Measurements from ENCODE around the gene RANBP2. TPM values are rescaled to one million over a fixed set of nuclear protein-coding genes. Genes with fewer than 3 reads are reported as not detected.
"Not testable (repeated sequence)": the region's sequence is repeated elsewhere in the genome, so short reads cannot be mapped to it uniquely, and the experiment has no call there.

RANBP2 gene
- total RNA-seq, 1 donor from 2014 or later: 68.0 TPM

DNA sequence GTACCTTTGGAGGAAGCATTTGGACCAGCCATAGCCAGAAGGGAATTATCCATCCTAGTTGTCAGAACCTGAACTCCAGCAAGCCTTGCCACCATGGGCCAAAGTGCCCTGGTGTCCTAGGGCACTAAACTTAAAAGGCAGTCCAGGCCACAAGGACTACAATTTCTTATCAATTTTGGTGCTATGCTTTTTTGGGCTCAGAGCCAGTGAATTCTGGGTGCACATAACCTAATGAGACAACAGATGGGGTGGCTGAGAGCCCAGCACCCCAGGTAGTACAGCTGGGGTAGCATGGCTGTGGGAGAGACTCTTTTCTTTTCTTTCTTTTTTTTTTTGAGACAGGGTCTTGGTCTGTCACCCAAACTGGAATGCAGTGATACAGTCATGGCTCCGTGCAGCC is 14.4 kb upstream of the RANBP2 start:
- H3K4me1 Mint-ChIP-seq (ENCODE audit: low read depth): no peaks in the 10 kb centered on the region
- DNase-seq (ENCODE audit: low spot score): no peak
- intact Hi-C loops (cut with micrococcal nuclease): no loop called here
- H3K27me3 Mint-ChIP-seq (ENCODE audit: insufficient read depth): peaks cover 13% of the 10 kb centered on the region
- peaks cover 12% of the 10 kb centered on the region for H3K9me3 Mint-ChIP-seq
- H3K4me3 Mint-ChIP-seq: no peak overlapping the region
- no peak overlapping the region for H3K27ac Mint-ChIP-seq
- H3K36me3 Mint-ChIP-seq (ENCODE audit: low read depth): peaks cover 2% of the 10 kb centered on the region

DNA sequence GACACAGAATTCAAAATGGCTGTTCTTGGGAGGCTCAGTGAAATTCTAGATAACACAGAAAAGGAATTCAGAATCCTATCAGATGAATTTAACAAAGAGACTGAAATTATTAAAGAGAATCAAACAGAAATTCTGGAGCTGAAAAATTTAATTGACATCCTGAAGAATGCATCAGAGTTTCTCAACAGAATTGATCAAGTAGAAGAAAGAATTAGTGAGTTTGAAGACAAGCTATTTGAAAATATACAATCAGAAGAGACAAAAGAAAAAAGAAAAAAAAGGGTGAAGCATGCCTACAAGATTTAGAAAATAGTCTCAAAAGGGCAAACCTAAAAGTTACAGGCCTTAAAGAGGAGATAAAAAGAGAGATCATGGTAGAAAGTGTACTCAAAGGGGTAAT is 12.0 kb upstream of the RANBP2 start:
- peaks cover 2% of the 10 kb centered on the region for H3K36me3 Mint-ChIP-seq (ENCODE audit: low read depth)
- intact Hi-C loops (cut with micrococcal nuclease): no loop called here
- H3K4me3 Mint-ChIP-seq: no peak overlapping the region
- no peaks in the 10 kb centered on the region for H3K4me1 Mint-ChIP-seq (ENCODE audit: low read depth)
- no peak for DNase-seq (ENCODE audit: low spot score)
- no peak overlapping the region for H3K27ac Mint-ChIP-seq
- peaks cover 12% of the 10 kb centered on the region for H3K9me3 Mint-ChIP-seq
- H3K27me3 Mint-ChIP-seq (ENCODE audit: insufficient read depth): peaks cover 9% of the 10 kb centered on the region

- H3K27ac Mint-ChIP-seq; H3K9me3 Mint-ChIP-seq; H3K4me3 Mint-ChIP-seq; H3K36me3 Mint-ChIP-seq (ENCODE audit: low read depth); DNase-seq (ENCODE audit: low spot score); H3K27me3 Mint-ChIP-seq (ENCODE audit: insufficient read depth): not testable (repeated sequence)
- H3K4me1 Mint-ChIP-seq (ENCODE audit: low read depth): peaks cover 10% of the 10 kb centered on the region
- intact Hi-C loops (cut with micrococcal nuclease): loop anchor here (5.0 kb wide), 1 partner anchor 80 kb away; no protein-coding TSS in a partner anchor
Observed at GRCh38 chr2:108716971-108717370, 2.3 kb upstream of the RANBP2 start.

GRCh38 chr2:108726048-108726447 is 6.8 kb downstream of the RANBP2 start:
- H3K27me3 Mint-ChIP-seq (ENCODE audit: insufficient read depth); H3K9me3 Mint-ChIP-seq; H3K27ac Mint-ChIP-seq; H3K4me3 Mint-ChIP-seq; intact Hi-C loops (cut with micrococcal nuclease); H3K36me3 Mint-ChIP-seq (ENCODE audit: low read depth); DNase-seq (ENCODE audit: low spot score): not testable (repeated sequence)
- H3K4me1 Mint-ChIP-seq (ENCODE audit: low read depth): peaks cover 21% of the 10 kb centered on the region

DNA sequence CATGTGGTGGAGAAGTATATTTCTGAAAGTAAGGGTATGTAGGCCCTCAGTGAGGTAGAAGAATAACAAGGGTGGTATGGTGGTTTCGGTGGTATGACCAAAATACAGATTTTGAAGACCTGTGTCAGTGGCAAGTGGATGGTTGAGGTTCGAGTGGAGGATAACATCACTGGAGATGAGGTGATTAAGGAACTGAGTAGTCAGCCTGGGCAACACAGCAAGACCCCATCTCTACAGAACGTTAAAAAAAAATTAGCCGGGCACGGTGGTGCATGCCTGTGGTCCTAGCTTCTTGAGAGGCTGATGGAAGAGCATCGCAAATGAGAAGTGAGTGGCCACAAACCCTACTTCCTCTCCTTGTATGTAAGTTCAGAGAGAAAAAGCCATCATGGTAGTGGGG is 15.4 kb downstream of the RANBP2 start:
- H3K27me3 Mint-ChIP-seq (ENCODE audit: insufficient read depth); DNase-seq (ENCODE audit: low spot score); intact Hi-C loops (cut with micrococcal nuclease); H3K4me1 Mint-ChIP-seq (ENCODE audit: low read depth); H3K9me3 Mint-ChIP-seq; H3K4me3 Mint-ChIP-seq: not testable (repeated sequence)
- Mint-ChIP-seq H3K36me3 (ENCODE audit: low read depth) (peaks cover 26% of the 10 kb centered on the region), H3K27ac (peak overlapping the region; percentile 25)

DNA sequence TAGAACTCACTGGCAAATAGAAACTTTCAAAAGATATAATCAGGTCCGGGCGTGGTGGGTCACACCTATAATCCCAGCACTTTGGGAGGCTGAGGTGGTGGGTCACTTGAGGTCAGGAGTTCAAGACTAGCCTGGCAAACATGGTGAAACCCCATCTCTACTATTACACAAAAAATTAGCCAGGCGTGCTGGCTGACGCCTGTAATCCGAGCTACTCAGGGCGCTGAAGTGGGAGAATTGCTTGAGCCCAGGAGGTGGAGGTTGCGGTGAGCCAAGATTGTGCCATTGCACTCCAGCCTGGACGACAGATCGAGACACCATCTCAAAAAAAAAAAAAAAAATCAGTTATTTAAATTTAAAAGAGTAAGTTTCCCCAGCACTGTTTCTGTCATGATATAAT is 38.7 kb downstream of the RANBP2 start:
- H3K27ac Mint-ChIP-seq; H3K27me3 Mint-ChIP-seq (ENCODE audit: insufficient read depth); intact Hi-C loops (cut with micrococcal nuclease); H3K9me3 Mint-ChIP-seq; H3K4me1 Mint-ChIP-seq (ENCODE audit: low read depth); DNase-seq (ENCODE audit: low spot score); H3K4me3 Mint-ChIP-seq: not testable (repeated sequence)
- H3K36me3 Mint-ChIP-seq (ENCODE audit: low read depth): peaks cover 23% of the 10 kb centered on the region

GRCh38 chr2:108762618-108763017 is 43.3 kb downstream of the RANBP2 start:
- DNase-seq (ENCODE audit: low spot score); H3K9me3 Mint-ChIP-seq; H3K4me3 Mint-ChIP-seq; H3K4me1 Mint-ChIP-seq (ENCODE audit: low read depth); intact Hi-C loops (cut with micrococcal nuclease); H3K27me3 Mint-ChIP-seq (ENCODE audit: insufficient read depth); H3K27ac Mint-ChIP-seq: not testable (repeated sequence)
- peaks cover 38% of the 10 kb centered on the region for H3K36me3 Mint-ChIP-seq (ENCODE audit: low read depth)

DNA sequence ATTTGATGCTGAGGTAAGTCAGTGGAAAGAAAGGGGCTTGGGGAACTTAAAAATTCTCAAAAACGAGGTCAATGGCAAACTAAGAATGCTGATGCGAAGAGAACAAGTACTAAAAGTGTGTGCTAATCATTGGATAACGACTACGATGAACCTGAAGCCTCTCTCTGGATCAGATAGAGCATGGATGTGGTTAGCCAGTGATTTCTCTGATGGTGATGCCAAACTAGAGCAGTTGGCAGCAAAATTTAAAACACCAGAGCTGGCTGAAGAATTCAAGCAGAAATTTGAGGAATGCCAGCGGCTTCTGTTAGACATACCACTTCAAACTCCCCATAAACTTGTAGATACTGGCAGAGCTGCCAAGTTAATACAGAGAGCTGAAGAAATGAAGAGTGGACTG is 47.4 kb downstream of the RANBP2 start:
- H3K4me3 Mint-ChIP-seq; H3K27ac Mint-ChIP-seq; H3K9me3 Mint-ChIP-seq; H3K27me3 Mint-ChIP-seq (ENCODE audit: insufficient read depth); DNase-seq (ENCODE audit: low spot score); intact Hi-C loops (cut with micrococcal nuclease): not testable (repeated sequence)
- peaks cover 10% of the 10 kb centered on the region for H3K4me1 Mint-ChIP-seq (ENCODE audit: low read depth)
- peaks cover 45% of the 10 kb centered on the region for H3K36me3 Mint-ChIP-seq (ENCODE audit: low read depth)

- Mint-ChIP-seq H3K4me1 (ENCODE audit: low read depth) (peaks cover 10% of the 10 kb centered on the region), H3K36me3 (ENCODE audit: low read depth) (peaks cover 54% of the 10 kb centered on the region)
- H3K4me3 Mint-ChIP-seq; intact Hi-C loops (cut with micrococcal nuclease); H3K9me3 Mint-ChIP-seq; H3K27ac Mint-ChIP-seq; DNase-seq (ENCODE audit: low spot score); H3K27me3 Mint-ChIP-seq (ENCODE audit: insufficient read depth): not testable (repeated sequence)
Observed at GRCh38 chr2:108767859-108768258, 48.6 kb downstream of the RANBP2 start.

- no peak for DNase-seq (ENCODE audit: low spot score)
- no peak overlapping the region for H3K4me3 Mint-ChIP-seq
- H3K27me3 Mint-ChIP-seq (ENCODE audit: insufficient read depth): no peaks in the 10 kb centered on the region
- H3K36me3 Mint-ChIP-seq (ENCODE audit: low read depth): peaks cover 44% of the 10 kb centered on the region
- H3K4me1 Mint-ChIP-seq (ENCODE audit: low read depth): no peaks in the 10 kb centered on the region
- no peak overlapping the region for H3K27ac Mint-ChIP-seq
- H3K9me3 Mint-ChIP-seq: no peaks in the 10 kb centered on the region
- intact Hi-C loops (cut with micrococcal nuclease): no loop called here
Observed at GRCh38 chr2:108776475-108776874, 57.2 kb downstream of the RANBP2 start.

GRCh38 chr2:108778857-108779256 is 59.6 kb downstream of the RANBP2 start:
- H3K4me3 Mint-ChIP-seq: no peak overlapping the region
- intact Hi-C loops (cut with micrococcal nuclease): loop anchor here (1.0 kb wide), 1 partner anchor 7 kb away; the partner anchor contains the start of gene CCDC138
- no peaks in the 10 kb centered on the region for H3K4me1 Mint-ChIP-seq (ENCODE audit: low read depth)
- no peak overlapping the region for H3K27ac Mint-ChIP-seq
- no peak for DNase-seq (ENCODE audit: low spot score)
- no peaks in the 10 kb centered on the region for H3K27me3 Mint-ChIP-seq (ENCODE audit: insufficient read depth)
- peaks cover 42% of the 10 kb centered on the region for H3K36me3 Mint-ChIP-seq (ENCODE audit: low read depth)
- no peaks in the 10 kb centered on the region for H3K9me3 Mint-ChIP-seq

- DNase-seq (ENCODE audit: low spot score): no peak
- Mint-ChIP-seq H3K4me3 (peak overlapping the region; percentile 100), H3K9me3 (no peaks in the 10 kb centered on the region), H3K36me3 (ENCODE audit: low read depth) (peaks cover 30% of the 10 kb centered on the region), H3K4me1 (ENCODE audit: low read depth) (peaks cover 24% of the 10 kb centered on the region), H3K27me3 (ENCODE audit: insufficient read depth) (no peaks in the 10 kb centered on the region), H3K27ac (peak overlapping the region; percentile 100)
- intact Hi-C loops (cut with micrococcal nuclease): loop anchor here (1.0 to 10.0 kb wide), 7 partner anchors 8 to 429 kb away; partner anchors contain the start of genes GCC2, LIMS1 and RANBP2
Observed at GRCh38 chr2:108786008-108786353, 66.7 kb downstream of the RANBP2 start.

- Mint-ChIP-seq H3K4me1 (ENCODE audit: low read depth) (peaks cover 24% of the 10 kb centered on the region), H3K27me3 (ENCODE audit: insufficient read depth) (no peaks in the 10 kb centered on the region), H3K9me3 (no peaks in the 10 kb centered on the region), H3K27ac (peak within 1 kb of the TSS; percentile 100), H3K4me3 (peak within 1 kb of the TSS; percentile 100), H3K36me3 (ENCODE audit: low read depth) (peaks cover 30% of the 10 kb centered on the region)
- peak; percentile 91 for DNase-seq (ENCODE audit: low spot score)
- intact Hi-C loops (cut with micrococcal nuclease): loop anchor here (1.0 to 10.0 kb wide), 8 partner anchors 8 to 428 kb away; partner anchors contain the start of genes EDAR, GCC2, LIMS1 and RANBP2
Observed at GRCh38 chr2:108786354-108787215, 67.3 kb downstream of the RANBP2 start, which contains the start of gene CCDC138. Gene CCDC138 (plus strand): TSS chr2:108786771. CDS start chr2:108786823, 52 bp downstream.

Measured in activated T-helper 1 cell treated with anti-CD3 and anti-CD28 coated beads, Interleukin-12 subunit alpha, Interleukin-12 subunit beta, Interleukin-2, Interleukin-4 antibody, amounts not matched to agents 30 ng/mL and 10 ng/mL and 1 ng/mL, durations not matched to agents 14 hours and 24 hours and 36 hours (primary cell).